GM19452 (cell line): Measurements from ENCODE around the gene ZP4.

Source experiments
- ATAC-seq: cut with Tn5 transposase; IDR thresholded peaks from one replicate; pipeline ENCODE4 v1.9.1; 2021; ENCODE audit not compliant: unreplicated experiment

ZP4 gene

GRCh38 chr1:237890822-237891221 is at the start of gene ZP4:
Gene ZP4 (minus strand): TSS chr1:237890922. CDS start chr1:237890635, 287 bp downstream.
- no peak for ATAC-seq

GRCh38 chr1:237938553-237938952 is 47.8 kb upstream of the ZP4 start:
- no peak for ATAC-seq

GRCh38 chr1:237938068-237938467 is 47.3 kb upstream of the ZP4 start:
- ATAC-seq, result no peak

- ATAC-seq, result no peak
Observed at GRCh38 chr1:237932816-237933215, 42.1 kb upstream of the ZP4 start.

GRCh38 chr1:237931581-237931980 is 40.9 kb upstream of the ZP4 start:
- no peak for ATAC-seq

GRCh38 chr1:237927198-237927597 is 36.5 kb upstream of the ZP4 start:
- no peak for ATAC-seq

- no peak for ATAC-seq
Observed at GRCh38 chr1:237921306-237921705, 30.6 kb upstream of the ZP4 start.

GRCh38 chr1:237913345-237913744 is 22.6 kb upstream of the ZP4 start:
- no peak for ATAC-seq

- no peak for ATAC-seq
Observed at GRCh38 chr1:237911911-237912310, 21.2 kb upstream of the ZP4 start.

- ATAC-seq, result no peak
Observed at GRCh38 chr1:237910834-237911233, 20.1 kb upstream of the ZP4 start.

- ATAC-seq, result no peak
Observed at GRCh38 chr1:237903961-237904360, 13.2 kb upstream of the ZP4 start.

- no peak for ATAC-seq
Observed at GRCh38 chr1:237902960-237903743, 12.4 kb upstream of the ZP4 start.

- no peak for ATAC-seq
Observed at GRCh38 chr1:237901299-237901934, 10.7 kb upstream of the ZP4 start.

- no peak for ATAC-seq
Observed at GRCh38 chr1:237895630-237896029, 4.9 kb upstream of the ZP4 start.

GRCh38 chr1:237894131-237894530 is 3.4 kb upstream of the ZP4 start:
- ATAC-seq, result no peak

- ATAC-seq, result no peak
Observed at GRCh38 chr1:237891979-237892378, 1.3 kb upstream of the ZP4 start.

GRCh38 chr1:237891266-237891665 is 544 bp upstream of the ZP4 start:
- ATAC-seq, result no peak

- ATAC-seq, result no peak
Observed at GRCh38 chr1:237890416-237890815, 306 bp downstream of the ZP4 start.

GRCh38 chr1:237888143-237888542 is 2.6 kb downstream of the ZP4 start:
- no peak for ATAC-seq

- ATAC-seq, result no peak
Observed at GRCh38 chr1:237887542-237887941, 3.2 kb downstream of the ZP4 start.

- ATAC-seq, result no peak
Observed at GRCh38 chr1:237884237-237884636, 6.5 kb downstream of the ZP4 start.

GRCh38 chr1:237879195-237879594 is 11.5 kb downstream of the ZP4 start:
- no peak for ATAC-seq

GRCh38 chr1:237878406-237878805 is 12.3 kb downstream of the ZP4 start:
- no peak for ATAC-seq
